Smooth muscle cell (in vitro differentiated cells): ENCODE results near the gene LTBP2. TPM values are rescaled to one million over a fixed set of nuclear protein-coding genes. Genes with fewer than 3 reads are reported as not detected.

Experiments
- DNase-seq: peaks from one replicate; lab custom pipeline; 2025; ENCODE audit not compliant: unreplicated experiment; lab: John Stamatoyannopoulos, UW
- H2AFZ ChIP-seq: fragments of 200-600 bp; sonication (generic); 2 replicates; pipeline ENCODE4 v1.6.0; 2016; ENCODE audit warnings: antibody characterized with exemption, low read depth, mild to moderate bottlenecking
- H3F3A ChIP-seq: fragments of 200-600 bp; sonication (generic); 2 replicates; pipeline ENCODE4 v1.6.0; 2017; ENCODE audit warnings: antibody characterized with exemption, low read depth
- H3K27ac ChIP-seq: fragments of 200-600 bp; sonication (generic); 2 replicates; pipeline ENCODE4 v1.5.1; 2016; ENCODE audit warnings: low read depth, mild to moderate bottlenecking
- H3K27me3 ChIP-seq: fragments of 200-600 bp; sonication (generic); 2 replicates; pipeline ENCODE4 v1.6.1; 2016; ENCODE audit warnings: low read depth, mild to moderate bottlenecking
- H3K36me3 ChIP-seq: fragments of 200-600 bp; sonication (generic); 2 replicates; pipeline ENCODE4 v1.5.1; 2016; ENCODE audit warnings: low read depth
- H3K4me1 ChIP-seq: fragments of 200-600 bp; sonication (generic); 2 replicates; pipeline ENCODE4 v1.5.1; 2016; ENCODE audit warnings: low read depth
- H3K4me2 ChIP-seq: fragments of 200-600 bp; sonication (generic); 2 replicates; pipeline ENCODE4 v1.6.0; 2016; ENCODE audit warnings: mild to moderate bottlenecking
- H3K4me3 ChIP-seq: fragments of 200-600 bp; sonication (generic); 2 replicates; pipeline ENCODE4 v1.5.1; 2016; ENCODE audit warnings: mild to moderate bottlenecking
- H3K79me2 ChIP-seq: fragments of 200-600 bp; sonication (generic); 2 replicates; pipeline ENCODE4 v1.6.0; 2016; ENCODE audit warnings: low read depth, mild to moderate bottlenecking
- H3K9ac ChIP-seq: fragments of 200-600 bp; sonication (generic); 2 replicates; pipeline ENCODE4 v1.6.0; 2016; ENCODE audit warnings: low read depth
- H3K9me3 ChIP-seq: fragments of 200-600 bp; sonication (generic); replicated peaks from 2 replicates; pipeline ENCODE4 v1.5.1; 2016; ENCODE audit warnings: low read depth
- H4K20me1 ChIP-seq: fragments of 200-600 bp; sonication (generic); 2 replicates; pipeline ENCODE4 v1.6.0; 2016; ENCODE audit warnings: low read depth
- CTCF ChIP-seq: fragments of 200-600 bp; sonication (generic); IDR thresholded peaks from 2 replicates; pipeline ENCODE4 v1.5.1; 2017; ENCODE audit warnings: borderline replicate concordance, mild to moderate bottlenecking, antibody characterized with exemption; ENCODE audit not compliant: insufficient read depth, poor library complexity, severe bottlenecking
- WGBS: methylation state at CpG from one replicate; pipeline ENCODE4 v1.1.7; 2016; ENCODE audit warnings: low lambda C conversion rate; 5-methylcytosine and 5-hydroxymethylcytosine counted together
- polyA plus RNA-seq: library from polyadenylated mRNA; unstranded; fragments of >200 nt; fragmentation: Nextera tagmentation; extraction: Ambion mirVana; gene quantifications from 2 replicates; pipeline ENCODE4 v1.2.1, GENCODE V29; 2016
- total RNA-seq: library from RNA; depleted of rRNA; stranded (reverse); fragments of >200 nt; gene quantifications from 2 replicates; pipeline ENCODE4 v1.2.3, GENCODE V29; 2014

Gene LTBP2
- total and polyA plus RNA-seq, 2 experiments from 2014 or later = 90.1 to 108 TPM

- no peaks in the 10 kb centered on the region for H3K4me1 ChIP-seq
- no peak overlapping the region for H3K9ac ChIP-seq
- H3K4me3 ChIP-seq = no peak overlapping the region
- H3F3A ChIP-seq = no peaks in the 10 kb centered on the region
- H3K36me3 ChIP-seq = no peaks in the 10 kb centered on the region
- no peaks in the 10 kb centered on the region for H3K9me3 ChIP-seq
- H3K79me2 ChIP-seq = no peaks in the 10 kb centered on the region
- WGBS = 96% methylated on average over 3 of the region's 3 CpGs
- no peak overlapping the region for H3K4me2 ChIP-seq
- no peak for TF ChIP-seq CTCF
- no peaks in the 10 kb centered on the region for H4K20me1 ChIP-seq
- no peaks in the 10 kb centered on the region for H3K27me3 ChIP-seq
- no peak for DNase-seq
- H2AFZ ChIP-seq = no peak overlapping the region
- H3K27ac ChIP-seq = no peak overlapping the region
These were observed 135.4 kb downstream of the LTBP2 start for GRCh38 chr14:74476607-74477006.

GRCh38 chr14:74476107-74476506 lies 135.9 kb downstream of the LTBP2 start:
- no peaks in the 10 kb centered on the region for H3K27me3 ChIP-seq

GRCh38 chr14:74475678-74476077 lies 136.4 kb downstream of the LTBP2 start:
- 39% methylated on average over 3 of the region's 3 CpGs for WGBS
- Histone ChIP-seq H3K4me2 (no peak overlapping the region), H3K4me1 (no peaks in the 10 kb centered on the region), H4K20me1 (no peaks in the 10 kb centered on the region), H3F3A (no peaks in the 10 kb centered on the region), H3K27ac (no peak overlapping the region), H2AFZ (no peak overlapping the region), H3K9me3 (no peaks in the 10 kb centered on the region), H3K36me3 (no peaks in the 10 kb centered on the region), H3K9ac (no peak overlapping the region), H3K79me2 (no peaks in the 10 kb centered on the region), H3K4me3 (no peak overlapping the region), H3K27me3 (no peaks in the 10 kb centered on the region)
- TF ChIP-seq CTCF = no peak
- no peak for DNase-seq

More at GRCh38 chr14:74476107-74476506, 135.9 kb downstream of the LTBP2 start:
- no peaks in the 10 kb centered on the region for H3F3A ChIP-seq
- no peaks in the 10 kb centered on the region for H3K36me3 ChIP-seq
- DNase-seq = no peak
- H3K9me3 ChIP-seq = no peaks in the 10 kb centered on the region
- H3K9ac ChIP-seq = no peak overlapping the region
- H4K20me1 ChIP-seq = no peaks in the 10 kb centered on the region
- no peak overlapping the region for H3K4me3 ChIP-seq
- no peaks in the 10 kb centered on the region for H3K4me1 ChIP-seq
- no peak overlapping the region for H2AFZ ChIP-seq
- H3K4me2 ChIP-seq = no peak overlapping the region
- H3K79me2 ChIP-seq = no peaks in the 10 kb centered on the region
- H3K27ac ChIP-seq = no peak overlapping the region
- TF ChIP-seq CTCF = no peak
- WGBS = 91% methylated on average over 4 of the region's 4 CpGs

- WGBS = 71% methylated on average over 2 of the region's 2 CpGs
- no peak overlapping the region for H3K9ac ChIP-seq
- no peak for DNase-seq
- H3K4me2 ChIP-seq = no peak overlapping the region
- no peak overlapping the region for H3K27ac ChIP-seq
- no peaks in the 10 kb centered on the region for H4K20me1 ChIP-seq
- no peak overlapping the region for H3K4me3 ChIP-seq
- no peaks in the 10 kb centered on the region for H3K4me1 ChIP-seq
- H3F3A ChIP-seq = no peaks in the 10 kb centered on the region
- H2AFZ ChIP-seq = no peak overlapping the region
- no peaks in the 10 kb centered on the region for H3K79me2 ChIP-seq
- H3K9me3 ChIP-seq = no peaks in the 10 kb centered on the region
- no peaks in the 10 kb centered on the region for H3K27me3 ChIP-seq
- TF ChIP-seq CTCF = no peak
- H3K36me3 ChIP-seq = no peaks in the 10 kb centered on the region
These were observed 137.7 kb downstream of the LTBP2 start for GRCh38 chr14:74474376-74474775.
